IPS-NIHi7 (cell line): ENCODE measurements around the gene SLC17A7.
"Not testable (repeated sequence)": the region's sequence is repeated elsewhere in the genome, so short reads cannot be mapped to it uniquely, and the experiment has no call there.

ENCODE experiments used
- DNase-seq: peaks from one replicate; pipeline ENCODE4 v3.0.0; 2012; ENCODE audit warnings: mixed read lengths; ENCODE audit errors: extremely low spot score

SLC17A7 gene

GRCh38 chr19:49444100-49444700 lies 2.9 kb upstream of the SLC17A7 start:
- DNase-seq: not testable (repeated sequence)

- peak; percentile 79 for DNase-seq
These were observed 2.2 kb upstream of the SLC17A7 start for GRCh38 chr19:49443366-49444099.

- peak; percentile 88 for DNase-seq
These were observed 1.5 kb upstream of the SLC17A7 start for GRCh38 chr19:49442771-49443365.

GRCh38 chr19:49442354-49442753 lies 1.0 kb upstream of the SLC17A7 start:
- DNase-seq: no peak

GRCh38 chr19:49441960-49442350 lies 628 bp upstream of the SLC17A7 start:
- DNase-seq: no peak

GRCh38 chr19:49440439-49441209 lies 703 bp downstream of the SLC17A7 start:
- DNase-seq: no peak

- DNase-seq: no peak
These were observed 1.5 kb downstream of the SLC17A7 start for GRCh38 chr19:49439836-49440235.

GRCh38 chr19:49438261-49438660 lies 3.1 kb downstream of the SLC17A7 start:
- no peak for DNase-seq

- DNase-seq: no peak
These were observed 4.1 kb downstream of the SLC17A7 start for GRCh38 chr19:49437231-49437630.

GRCh38 chr19:49436381-49437017 lies 4.8 kb downstream of the SLC17A7 start:
- peak; percentile 73 for DNase-seq

GRCh38 chr19:49435670-49436069 lies 5.7 kb downstream of the SLC17A7 start:
- no peak for DNase-seq

- no peak for DNase-seq
These were observed 6.3 kb downstream of the SLC17A7 start for GRCh38 chr19:49434907-49435583.

- no peak for DNase-seq
These were observed 8.0 kb downstream of the SLC17A7 start for GRCh38 chr19:49433240-49433901.

- peak; percentile 75 for DNase-seq
These were observed 8.9 kb downstream of the SLC17A7 start for GRCh38 chr19:49432141-49433073.

GRCh38 chr19:49431330-49431749 lies 10.0 kb downstream of the SLC17A7 start:
- no peak for DNase-seq

GRCh38 chr19:49430678-49431329 lies 10.5 kb downstream of the SLC17A7 start:
- no peak for DNase-seq

GRCh38 chr19:49430172-49430677 lies 11.1 kb downstream of the SLC17A7 start:
- DNase-seq: no peak

GRCh38 chr19:49428547-49429451 lies 12.5 kb downstream of the SLC17A7 start:
- DNase-seq: no peak
